ENCODE data around the gene NTM. TPM values are rescaled to one million over a fixed set of nuclear protein-coding genes. Genes with fewer than 3 reads are reported as not detected.

Gene NTM
- total and polyA plus RNA-seq, 2 experiments from 2014 or later: 1.1 to 1.7 TPM

GRCh38 chr11:131373095-131373725, 2.8 kb downstream of the NTM start:
- Histone ChIP-seq H3K27me3 (peaks cover 8% of the 10 kb centered on the region), H3K36me3 (no peaks in the 10 kb centered on the region), H3K9me3 (ENCODE audit: low read depth) (no peaks in the 10 kb centered on the region), H3K4me1 (ENCODE audit: low read depth) (peaks cover 5% of the 10 kb centered on the region), H3K27ac (no peak overlapping the region), H3K4me3 (no peak overlapping the region)
- DNase-seq (ENCODE audit: low read depth in 1 of 2, low spot score in 1 of 2): no peak
- no peak for TF ChIP-seq CTCF (IDR thresholded peaks at IDR 0.05; ENCODE audit: low read depth, low read length)

- peaks cover 5% of the 10 kb centered on the region for H3K4me1 ChIP-seq (ENCODE audit: low read depth)
- no peak for TF ChIP-seq CTCF (IDR thresholded peaks at IDR 0.05; ENCODE audit: low read depth, low read length)
- no peaks in the 10 kb centered on the region for H3K36me3 ChIP-seq
- no peaks in the 10 kb centered on the region for H3K9me3 ChIP-seq (ENCODE audit: low read depth)
- H3K27me3 ChIP-seq: peaks cover 8% of the 10 kb centered on the region
- H3K4me3 ChIP-seq: no peak overlapping the region
- no peak for DNase-seq (ENCODE audit: low read depth in 1 of 2, low spot score in 1 of 2)
- H3K27ac ChIP-seq: no peak overlapping the region
Measured at GRCh38 chr11:131373756-131374155, 3.3 kb downstream of the NTM start.

DNA sequence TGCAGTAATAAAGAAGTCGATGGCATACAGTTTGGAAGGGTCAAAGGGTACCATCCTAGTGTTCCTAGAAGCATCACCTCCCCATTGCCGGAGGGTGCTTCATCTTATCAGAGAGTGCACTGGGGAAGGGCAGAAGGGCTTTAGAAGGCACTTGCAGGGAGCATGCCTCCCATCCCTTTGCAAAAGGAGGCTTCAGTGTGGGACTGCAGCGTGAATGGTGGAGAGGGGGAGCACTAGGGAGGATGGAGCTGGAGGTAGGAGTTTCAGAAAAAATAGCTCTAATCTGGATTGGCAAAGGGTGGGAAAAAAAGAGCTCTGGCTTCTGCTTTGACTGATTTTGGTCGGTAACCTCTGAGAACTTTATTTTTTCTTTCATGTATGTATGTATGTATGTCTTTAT, 5.0 kb downstream of the NTM start:
- Histone ChIP-seq H3K9me3 (ENCODE audit: low read depth) (no peaks in the 10 kb centered on the region), H3K27ac (no peak overlapping the region), H3K4me3 (no peak overlapping the region), H3K4me1 (ENCODE audit: low read depth) (peaks cover 5% of the 10 kb centered on the region), H3K27me3 (peaks cover 8% of the 10 kb centered on the region), H3K36me3 (no peaks in the 10 kb centered on the region)
- TF ChIP-seq CTCF (IDR thresholded peaks at IDR 0.05; ENCODE audit: low read depth, low read length): no peak
- no peak for DNase-seq (ENCODE audit: low read depth in 1 of 2, low spot score in 1 of 2)

DNA sequence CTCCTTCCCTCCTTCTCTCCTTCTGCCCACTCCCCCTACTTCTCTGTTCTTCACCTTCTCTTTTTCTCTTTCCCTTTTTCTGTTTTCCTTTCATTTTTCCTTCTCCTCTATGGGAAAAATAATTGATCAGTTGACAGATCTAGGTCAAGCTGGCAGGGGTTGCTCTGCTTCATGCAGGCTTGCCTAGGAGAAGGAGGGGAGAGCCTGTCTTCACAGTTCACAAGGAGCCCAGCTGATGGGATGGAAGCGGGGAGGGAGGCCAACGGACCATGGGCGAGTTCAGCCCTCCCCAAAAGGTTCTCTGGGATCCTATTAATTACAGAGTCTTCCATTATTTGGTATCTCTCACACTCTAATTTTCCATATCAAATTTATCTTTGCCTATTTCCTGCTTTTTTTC, 5.5 kb downstream of the NTM start:
- H3K36me3 ChIP-seq: no peaks in the 10 kb centered on the region
- no peaks in the 10 kb centered on the region for H3K9me3 ChIP-seq (ENCODE audit: low read depth)
- H3K4me3 ChIP-seq: no peak overlapping the region
- DNase-seq (ENCODE audit: low read depth in 1 of 2, low spot score in 1 of 2): no peak
- TF ChIP-seq CTCF (IDR thresholded peaks at IDR 0.05; ENCODE audit: low read depth, low read length): no peak
- H3K4me1 ChIP-seq (ENCODE audit: low read depth): peaks cover 5% of the 10 kb centered on the region
- peaks cover 8% of the 10 kb centered on the region for H3K27me3 ChIP-seq
- H3K27ac ChIP-seq: no peak overlapping the region

GRCh38 chr11:131378931-131379330, 8.5 kb downstream of the NTM start:
- Histone ChIP-seq H3K27ac (no peak overlapping the region), H3K4me3 (no peak overlapping the region), H3K36me3 (no peaks in the 10 kb centered on the region), H3K4me1 (ENCODE audit: low read depth) (peaks cover 5% of the 10 kb centered on the region), H3K9me3 (ENCODE audit: low read depth) (no peaks in the 10 kb centered on the region), H3K27me3 (no peaks in the 10 kb centered on the region)
- no peak for TF ChIP-seq CTCF (IDR thresholded peaks at IDR 0.05; ENCODE audit: low read depth, low read length)
- no peak for DNase-seq (ENCODE audit: low read depth in 1 of 2, low spot score in 1 of 2)
